MM.1S (cell line): ENCODE results near the gene ADAMTS19.

ENCODE experiments used
- EZH2phosphoT487 ChIP-seq: fragments of 300-600 bp; sonication (generic); IDR thresholded peaks from 2 replicates; pipeline ENCODE4 v1.6.1; 2018; ENCODE audit warnings: antibody characterized with exemption, low read length
- TF ChIP-seq, protein P1 (sequence below): fragments of 300-600 bp; sonication (generic); IDR thresholded peaks from 2 replicates; pipeline ENCODE4 v1.5.1; 2016; ENCODE audit warnings: antibody characterized with exemption, low read length, mixed read lengths

DNA sequence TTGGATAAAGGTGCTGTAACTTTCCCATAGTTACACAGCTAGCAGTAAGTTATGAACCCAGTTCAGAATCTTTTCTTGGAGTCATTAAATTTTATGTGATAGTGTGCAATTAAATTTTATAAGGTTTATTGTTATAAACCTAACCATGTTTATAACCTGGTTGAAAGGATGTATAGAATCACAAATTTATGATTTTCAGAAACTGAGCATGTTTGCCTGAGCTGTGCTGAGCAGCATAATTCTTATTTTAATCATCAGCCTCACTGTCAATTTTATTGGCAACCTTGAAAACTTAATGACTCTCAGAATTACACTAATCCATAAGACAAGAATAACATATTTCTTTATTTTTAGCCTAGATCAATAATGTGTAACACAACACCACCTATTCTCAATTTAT lies 46.9 kb downstream of the ADAMTS19 start:
- no peak for TF ChIP-seq EZH2phosphoT487
- TF ChIP-seq, protein P1, sequence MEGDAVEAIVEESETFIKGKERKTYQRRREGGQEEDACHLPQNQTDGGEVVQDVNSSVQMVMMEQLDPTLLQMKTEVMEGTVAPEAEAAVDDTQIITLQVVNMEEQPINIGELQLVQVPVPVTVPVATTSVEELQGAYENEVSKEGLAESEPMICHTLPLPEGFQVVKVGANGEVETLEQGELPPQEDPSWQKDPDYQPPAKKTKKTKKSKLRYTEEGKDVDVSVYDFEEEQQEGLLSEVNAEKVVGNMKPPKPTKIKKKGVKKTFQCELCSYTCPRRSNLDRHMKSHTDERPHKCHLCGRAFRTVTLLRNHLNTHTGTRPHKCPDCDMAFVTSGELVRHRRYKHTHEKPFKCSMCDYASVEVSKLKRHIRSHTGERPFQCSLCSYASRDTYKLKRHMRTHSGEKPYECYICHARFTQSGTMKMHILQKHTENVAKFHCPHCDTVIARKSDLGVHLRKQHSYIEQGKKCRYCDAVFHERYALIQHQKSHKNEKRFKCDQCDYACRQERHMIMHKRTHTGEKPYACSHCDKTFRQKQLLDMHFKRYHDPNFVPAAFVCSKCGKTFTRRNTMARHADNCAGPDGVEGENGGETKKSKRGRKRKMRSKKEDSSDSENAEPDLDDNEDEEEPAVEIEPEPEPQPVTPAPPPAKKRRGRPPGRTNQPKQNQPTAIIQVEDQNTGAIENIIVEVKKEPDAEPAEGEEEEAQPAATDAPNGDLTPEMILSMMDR: no peak
